Loucy (cell line): Measurements from ENCODE around the gene DSCAML1.

Experiments
- EZH2phosphoT487 ChIP-seq: fragments of 200-600 bp; IDR thresholded peaks from 2 replicates; pipeline ENCODE4 v1.6.1; 2018; ENCODE audit warnings: antibody characterized with exemption, mild to moderate bottlenecking, moderate library complexity, borderline replicate concordance
- TF ChIP-seq, protein P1 (sequence below): fragments of 200-600 bp; sonication (generic); conservative IDR thresholded peaks from 2 replicates; pipeline ENCODE4 v1.5.1; 2014; ENCODE audit warnings: mild to moderate bottlenecking, antibody characterized with exemption, low read length

DNA sequence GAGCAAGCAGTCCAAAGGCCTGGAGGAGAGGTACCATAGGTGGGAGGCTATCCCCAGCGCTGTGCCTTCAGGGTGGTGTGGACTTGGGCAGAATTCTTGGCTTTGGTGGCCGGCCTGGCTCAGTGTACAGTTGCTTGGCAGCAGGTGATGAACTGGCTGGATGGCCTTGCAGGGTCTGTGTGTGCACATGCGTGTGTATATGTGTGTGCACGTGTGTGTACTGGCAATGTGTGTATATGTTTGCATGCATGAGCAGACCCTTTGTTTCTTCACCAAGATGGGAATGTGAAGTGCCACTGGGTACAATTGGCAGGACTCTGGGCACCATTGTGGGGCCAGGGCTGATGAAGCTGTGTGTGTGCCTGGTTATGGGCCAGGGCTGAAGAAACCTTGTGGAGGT lies 416.3 kb downstream of the DSCAML1 start:
- TF ChIP-seq, protein P1, sequence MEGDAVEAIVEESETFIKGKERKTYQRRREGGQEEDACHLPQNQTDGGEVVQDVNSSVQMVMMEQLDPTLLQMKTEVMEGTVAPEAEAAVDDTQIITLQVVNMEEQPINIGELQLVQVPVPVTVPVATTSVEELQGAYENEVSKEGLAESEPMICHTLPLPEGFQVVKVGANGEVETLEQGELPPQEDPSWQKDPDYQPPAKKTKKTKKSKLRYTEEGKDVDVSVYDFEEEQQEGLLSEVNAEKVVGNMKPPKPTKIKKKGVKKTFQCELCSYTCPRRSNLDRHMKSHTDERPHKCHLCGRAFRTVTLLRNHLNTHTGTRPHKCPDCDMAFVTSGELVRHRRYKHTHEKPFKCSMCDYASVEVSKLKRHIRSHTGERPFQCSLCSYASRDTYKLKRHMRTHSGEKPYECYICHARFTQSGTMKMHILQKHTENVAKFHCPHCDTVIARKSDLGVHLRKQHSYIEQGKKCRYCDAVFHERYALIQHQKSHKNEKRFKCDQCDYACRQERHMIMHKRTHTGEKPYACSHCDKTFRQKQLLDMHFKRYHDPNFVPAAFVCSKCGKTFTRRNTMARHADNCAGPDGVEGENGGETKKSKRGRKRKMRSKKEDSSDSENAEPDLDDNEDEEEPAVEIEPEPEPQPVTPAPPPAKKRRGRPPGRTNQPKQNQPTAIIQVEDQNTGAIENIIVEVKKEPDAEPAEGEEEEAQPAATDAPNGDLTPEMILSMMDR, result no peak
- TF ChIP-seq EZH2phosphoT487, result no peak
